BE2C (cell line): ENCODE results near the gene PLXND1.

Experiments
- DNase-seq: peaks from one replicate; pipeline ENCODE4 v3.0.0-alpha.2; 2020
- H3K27me3 ChIP-seq: fragments of 250-450 bp; sonication (Bioruptor Pico); 2 replicates; pipeline ENCODE4 v1.5.1; 2020; ENCODE audit warnings: mild to moderate bottlenecking
- H3K36me3 ChIP-seq: fragments of 250-450 bp; sonication (Bioruptor Pico); 2 replicates; pipeline ENCODE4 v1.5.1; 2020; ENCODE audit warnings: mild to moderate bottlenecking
- H3K4me1 ChIP-seq: fragments of 250-450 bp; sonication (Bioruptor Pico); 2 replicates; pipeline ENCODE4 v1.5.1; 2020
- H3K4me3 ChIP-seq: 2 replicates; pipeline ENCODE4 v1.5.1; 2011; ENCODE audit warnings: low read depth, low read length
- H3K9me3 ChIP-seq: fragments of 250-450 bp; sonication (Bioruptor Pico); 2 replicates; pipeline ENCODE4 v1.5.1; 2020
- TF ChIP-seq, protein P1 (sequence below): IDR thresholded peaks from 2 replicates; pipeline ENCODE4 v1.5.1; 2012; ENCODE audit warnings: mild to moderate bottlenecking, low read depth, low read length

The PLXND1 gene

DNA sequence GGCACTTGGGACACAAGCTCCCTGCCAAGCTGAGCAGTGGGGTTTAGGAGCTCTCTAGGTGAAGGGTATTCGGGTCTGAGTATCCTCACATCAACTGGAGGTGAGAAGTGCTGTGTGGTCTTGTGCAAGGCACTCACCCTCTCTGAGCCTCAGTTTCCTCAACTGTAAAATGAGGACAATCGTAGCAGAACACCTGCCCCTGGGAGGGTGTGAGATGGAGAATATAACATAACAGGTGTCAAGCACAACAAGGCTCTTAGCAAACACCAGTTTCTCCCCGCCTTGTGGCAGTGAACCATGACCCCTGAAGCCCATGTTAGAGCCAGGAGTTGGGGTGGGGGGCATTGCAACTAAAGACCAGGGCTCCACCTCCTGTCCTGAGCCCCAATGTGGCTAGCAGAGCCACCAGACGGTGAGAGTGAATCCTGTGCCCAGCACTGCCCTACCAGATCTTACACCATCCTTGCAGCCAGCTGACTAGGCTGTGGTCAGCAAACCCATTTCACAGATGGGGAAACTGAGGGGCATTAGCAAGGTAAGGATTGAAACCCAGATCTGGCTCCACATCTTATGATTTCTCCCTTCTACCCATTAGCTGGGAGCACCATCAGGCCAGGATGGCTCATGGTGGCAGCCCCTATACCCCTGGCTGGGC, 2.6 kb upstream of the PLXND1 start:
- Histone ChIP-seq H3K9me3 (no peaks in the 10 kb centered on the region), H3K36me3 (no peaks in the 10 kb centered on the region), H3K4me1 (no peaks in the 10 kb centered on the region), H3K27me3 (peaks cover 8% of the 10 kb centered on the region), H3K4me3 (no peak overlapping the region)
- TF ChIP-seq, protein P1, sequence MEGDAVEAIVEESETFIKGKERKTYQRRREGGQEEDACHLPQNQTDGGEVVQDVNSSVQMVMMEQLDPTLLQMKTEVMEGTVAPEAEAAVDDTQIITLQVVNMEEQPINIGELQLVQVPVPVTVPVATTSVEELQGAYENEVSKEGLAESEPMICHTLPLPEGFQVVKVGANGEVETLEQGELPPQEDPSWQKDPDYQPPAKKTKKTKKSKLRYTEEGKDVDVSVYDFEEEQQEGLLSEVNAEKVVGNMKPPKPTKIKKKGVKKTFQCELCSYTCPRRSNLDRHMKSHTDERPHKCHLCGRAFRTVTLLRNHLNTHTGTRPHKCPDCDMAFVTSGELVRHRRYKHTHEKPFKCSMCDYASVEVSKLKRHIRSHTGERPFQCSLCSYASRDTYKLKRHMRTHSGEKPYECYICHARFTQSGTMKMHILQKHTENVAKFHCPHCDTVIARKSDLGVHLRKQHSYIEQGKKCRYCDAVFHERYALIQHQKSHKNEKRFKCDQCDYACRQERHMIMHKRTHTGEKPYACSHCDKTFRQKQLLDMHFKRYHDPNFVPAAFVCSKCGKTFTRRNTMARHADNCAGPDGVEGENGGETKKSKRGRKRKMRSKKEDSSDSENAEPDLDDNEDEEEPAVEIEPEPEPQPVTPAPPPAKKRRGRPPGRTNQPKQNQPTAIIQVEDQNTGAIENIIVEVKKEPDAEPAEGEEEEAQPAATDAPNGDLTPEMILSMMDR: no peak
- no peak for DNase-seq

DNA sequence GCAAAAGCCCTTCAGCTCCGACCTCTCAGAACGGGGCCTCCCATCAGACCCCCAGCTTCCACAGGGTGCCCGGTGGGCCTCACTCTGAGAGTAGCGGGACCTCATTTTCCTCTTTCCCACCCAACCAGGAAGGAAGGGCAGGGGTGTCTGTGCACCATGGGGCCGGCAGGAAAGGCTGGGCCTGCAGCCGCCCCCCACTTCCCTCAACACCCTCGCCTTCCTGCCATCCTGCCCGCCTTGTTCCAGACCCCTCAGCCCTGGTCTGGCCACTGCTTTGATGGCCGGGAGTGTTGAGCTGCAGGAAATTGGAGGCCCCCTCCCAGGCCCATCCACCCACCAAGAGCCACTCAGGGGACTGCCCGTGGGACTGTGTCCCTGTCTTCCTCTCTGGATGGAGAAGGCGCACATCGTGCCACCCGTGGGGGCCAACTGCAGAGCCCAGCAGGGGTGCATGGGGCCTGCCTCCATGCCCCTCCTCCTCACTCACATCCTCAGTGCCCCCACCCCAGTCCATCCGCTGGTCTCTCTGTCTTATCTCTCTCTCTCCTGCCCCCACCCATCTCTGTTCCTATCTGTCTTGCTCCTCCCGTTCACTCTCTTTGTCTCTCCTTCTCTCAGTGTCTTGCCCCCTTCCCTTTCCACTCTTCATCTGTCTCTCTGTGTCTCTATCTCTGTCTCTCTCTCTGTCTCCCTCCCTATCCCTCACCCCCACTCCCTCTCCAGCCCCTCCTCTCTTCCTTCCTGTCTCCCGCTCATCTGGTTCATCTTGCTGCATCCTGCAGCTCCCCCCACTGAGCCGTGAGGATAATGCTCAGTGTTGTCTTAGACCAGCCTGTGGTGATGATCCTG, 1.8 kb upstream of the PLXND1 start:
- H3K4me1 ChIP-seq: peaks cover 4% of the 10 kb centered on the region; the same call in 1 of the 2 replicates
- no peaks in the 10 kb centered on the region for H3K36me3 ChIP-seq
- no peak overlapping the region for H3K4me3 ChIP-seq
- H3K27me3 ChIP-seq: peaks cover 8% of the 10 kb centered on the region
- DNase-seq: peak; percentile 54
- H3K9me3 ChIP-seq: no peaks in the 10 kb centered on the region
- TF ChIP-seq, protein P1: peak; percentile 37

DNA sequence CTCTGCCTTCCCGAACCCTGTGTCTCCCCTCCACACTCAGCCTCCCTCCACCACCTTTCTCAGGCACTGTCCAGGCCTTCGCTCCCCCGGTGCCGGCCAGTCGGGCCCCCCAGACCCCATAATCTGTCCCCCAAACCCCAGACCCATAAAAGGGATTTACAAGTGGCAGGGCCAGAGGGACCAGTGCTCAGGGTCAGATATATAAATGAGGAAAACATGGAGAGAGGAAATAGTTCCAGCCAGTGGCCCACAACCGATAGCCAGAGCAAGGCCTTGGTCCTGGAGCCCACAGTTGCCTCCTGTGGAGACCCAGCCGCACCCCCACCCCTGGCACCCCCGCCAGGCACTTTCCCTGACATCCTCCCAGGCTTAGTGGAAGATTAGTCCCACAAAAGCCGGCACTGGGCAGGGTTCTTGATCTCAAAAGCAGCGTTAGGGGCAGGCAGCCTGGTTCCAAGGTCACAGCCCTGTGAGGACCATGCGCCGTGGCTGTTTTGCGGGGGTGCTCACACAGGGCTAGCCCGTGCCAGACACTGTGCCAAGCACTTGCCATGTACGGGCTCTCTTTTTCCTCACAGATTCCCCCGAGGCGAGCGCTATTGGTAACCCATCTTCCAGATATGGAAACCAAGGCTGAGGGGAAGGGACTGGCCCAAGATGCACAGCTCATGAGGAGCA, 1.1 kb upstream of the PLXND1 start:
- H3K9me3 ChIP-seq: no peaks in the 10 kb centered on the region
- peaks cover 4% of the 10 kb centered on the region; the same call in 1 of the 2 replicates for H3K4me1 ChIP-seq

DNA sequence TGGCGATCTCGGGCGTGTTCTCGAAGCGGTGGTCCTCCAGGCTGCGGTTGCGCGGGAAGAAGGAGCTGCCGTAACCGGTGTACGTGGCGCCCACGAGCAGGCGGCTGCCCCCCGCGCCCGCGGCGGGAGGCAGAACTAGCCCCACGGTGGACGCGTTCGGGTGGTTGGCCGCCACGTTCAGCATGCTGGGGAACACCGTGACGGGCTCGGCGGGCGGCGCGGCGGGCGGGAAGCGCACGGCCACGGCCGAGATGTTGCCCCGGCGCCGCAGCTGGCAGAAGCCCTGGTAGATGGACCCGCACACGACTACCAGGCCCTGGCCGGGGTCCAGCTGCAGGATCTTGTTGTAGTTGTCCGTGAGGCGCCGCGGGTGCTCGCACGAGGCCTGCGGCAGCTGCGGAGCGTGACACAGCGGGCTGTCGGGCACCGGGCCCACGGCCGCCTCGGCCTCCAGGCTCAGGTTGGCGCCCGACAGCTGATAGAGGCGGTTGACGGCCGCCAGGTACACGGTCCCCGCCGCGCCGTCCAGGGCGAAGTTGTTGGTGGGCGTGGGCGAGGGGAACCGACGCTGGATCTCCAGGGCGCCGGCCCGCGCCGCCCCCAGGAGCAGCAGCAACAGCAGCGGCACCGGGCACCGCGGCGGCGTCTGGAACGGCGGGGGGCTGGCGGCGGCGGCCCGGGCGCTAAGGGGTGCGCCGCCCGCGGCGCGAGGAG, 397 bp downstream of the PLXND1 start:
- DNase-seq: peak; percentile 67
- Histone ChIP-seq H3K9me3 (no peaks in the 10 kb centered on the region), H3K27me3 (peaks cover 8% of the 10 kb centered on the region), H3K4me3 (peak overlapping the region; percentile 64), H3K4me1 (peaks cover 4% of the 10 kb centered on the region; the same call in 1 of the 2 replicates), H3K36me3 (no peaks in the 10 kb centered on the region)
- TF ChIP-seq, protein P1: no peak

More for the DNA sequence above, 1.1 kb upstream of the PLXND1 start:
- TF ChIP-seq, protein P1: no peak
- no peak for DNase-seq
- no peaks in the 10 kb centered on the region for H3K36me3 ChIP-seq
- peaks cover 8% of the 10 kb centered on the region for H3K27me3 ChIP-seq
- H3K4me3 ChIP-seq: peak overlapping the region; percentile 46

DNA sequence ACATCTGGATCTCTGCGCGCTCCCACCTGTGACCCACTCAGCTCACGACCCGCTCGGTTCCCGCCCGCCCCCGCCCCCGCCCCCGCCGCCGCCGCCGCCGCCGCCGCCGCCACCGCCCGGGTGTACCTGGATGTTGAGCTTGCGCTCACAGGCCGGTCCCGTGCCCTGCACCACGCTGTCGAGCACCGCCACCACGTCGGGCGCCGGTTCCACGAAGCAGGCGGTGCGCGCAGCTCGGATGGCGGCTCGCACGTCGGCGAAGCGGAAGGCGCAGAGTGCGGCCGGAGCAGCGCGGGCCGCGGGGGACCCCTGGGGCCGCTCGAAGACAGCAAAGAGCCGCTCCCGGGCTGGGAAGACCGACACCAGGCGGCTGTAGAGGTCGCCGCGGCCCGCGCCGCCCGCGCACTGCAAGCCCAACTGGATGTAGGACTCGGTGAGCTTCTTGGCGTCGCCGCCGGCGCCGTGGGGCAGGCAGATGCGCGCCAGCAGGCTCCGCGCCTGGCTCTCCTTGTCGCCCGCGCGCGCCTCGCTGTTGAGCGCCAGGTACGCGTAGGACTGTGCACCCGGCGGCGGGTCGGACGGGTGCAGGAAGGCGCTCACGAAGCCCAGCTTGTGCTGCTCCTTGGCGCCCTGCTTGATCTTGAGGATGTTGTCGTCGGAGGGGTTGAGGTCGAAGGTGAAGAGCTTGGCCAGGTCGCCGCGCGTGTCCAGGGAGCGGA, 1.1 kb downstream of the PLXND1 start:
- peak; percentile 76 for DNase-seq
- H3K27me3 ChIP-seq: peaks cover 8% of the 10 kb centered on the region
- no peaks in the 10 kb centered on the region for H3K9me3 ChIP-seq
- peak overlapping the region; percentile 64 for H3K4me3 ChIP-seq
- H3K4me1 ChIP-seq: peaks cover 4% of the 10 kb centered on the region; the same call in 1 of the 2 replicates
- H3K36me3 ChIP-seq: no peaks in the 10 kb centered on the region
- TF ChIP-seq, protein P1: peak; percentile 13; the same call in 1 of the 2 replicates
